Measurements from ENCODE around the gene PIGS. TPM values are rescaled to one million over a fixed set of nuclear protein-coding genes. Genes with fewer than 3 reads are reported as not detected.
A peak's percentile ranks its signal among the peaks of the same experiment; 100 is the strongest.

Gene PIGS
- total RNA-seq, 6 experiments from 2014 or later = 69.5 to 94.7 (median 78.0) TPM

DNA sequence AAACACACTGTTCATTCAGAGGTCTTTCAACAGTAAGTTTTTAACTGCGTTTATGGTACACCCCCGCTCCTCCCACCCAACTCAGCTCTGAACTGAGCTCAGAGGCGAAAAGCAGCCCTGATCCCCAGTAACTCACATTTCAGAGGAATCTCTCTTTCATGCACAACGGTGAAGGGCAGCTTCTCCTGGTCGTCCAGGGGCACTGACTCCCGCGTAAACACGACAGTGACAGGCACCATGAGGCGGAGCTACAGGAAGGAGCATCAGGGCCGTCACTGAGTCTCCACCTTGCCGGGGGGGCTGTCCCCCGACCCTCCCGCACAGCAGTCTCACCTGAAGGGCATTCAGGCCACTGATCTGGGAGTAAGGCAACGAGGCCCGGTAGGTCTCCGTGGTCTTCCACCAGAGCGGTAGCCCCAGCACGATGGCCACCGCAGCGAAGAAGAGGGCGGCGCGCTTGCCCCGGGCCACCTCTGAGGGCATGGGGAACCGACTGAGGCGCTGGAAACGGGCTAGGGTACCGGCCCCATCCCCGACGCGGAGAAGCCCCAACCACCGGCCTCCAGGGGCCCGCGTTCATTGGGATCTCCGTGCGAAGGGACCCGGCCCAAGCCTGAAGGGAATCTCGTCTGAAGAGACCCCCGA, 486 bp downstream of the PIGS start:
- Mint-ChIP-seq H3K9me3 (no peaks in the 10 kb centered on the region), H3K36me3 (ENCODE audit: low read depth) (peaks cover 10% of the 10 kb centered on the region), H3K27ac (peak overlapping the region; percentile 83), H3K27me3 (ENCODE audit: insufficient read depth) (peaks cover 1% of the 10 kb centered on the region; the same call in 1 of the 2 replicates), H3K4me1 (ENCODE audit: low read depth) (peaks cover 37% of the 10 kb centered on the region), H3K4me3 (peak overlapping the region; percentile 97)
- TF ChIP-seq, protein P1, sequence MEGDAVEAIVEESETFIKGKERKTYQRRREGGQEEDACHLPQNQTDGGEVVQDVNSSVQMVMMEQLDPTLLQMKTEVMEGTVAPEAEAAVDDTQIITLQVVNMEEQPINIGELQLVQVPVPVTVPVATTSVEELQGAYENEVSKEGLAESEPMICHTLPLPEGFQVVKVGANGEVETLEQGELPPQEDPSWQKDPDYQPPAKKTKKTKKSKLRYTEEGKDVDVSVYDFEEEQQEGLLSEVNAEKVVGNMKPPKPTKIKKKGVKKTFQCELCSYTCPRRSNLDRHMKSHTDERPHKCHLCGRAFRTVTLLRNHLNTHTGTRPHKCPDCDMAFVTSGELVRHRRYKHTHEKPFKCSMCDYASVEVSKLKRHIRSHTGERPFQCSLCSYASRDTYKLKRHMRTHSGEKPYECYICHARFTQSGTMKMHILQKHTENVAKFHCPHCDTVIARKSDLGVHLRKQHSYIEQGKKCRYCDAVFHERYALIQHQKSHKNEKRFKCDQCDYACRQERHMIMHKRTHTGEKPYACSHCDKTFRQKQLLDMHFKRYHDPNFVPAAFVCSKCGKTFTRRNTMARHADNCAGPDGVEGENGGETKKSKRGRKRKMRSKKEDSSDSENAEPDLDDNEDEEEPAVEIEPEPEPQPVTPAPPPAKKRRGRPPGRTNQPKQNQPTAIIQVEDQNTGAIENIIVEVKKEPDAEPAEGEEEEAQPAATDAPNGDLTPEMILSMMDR (IDR thresholded peaks at IDR 0.05) = no peak; the same call in 1 of the 2 replicates
- no peak for DNase-seq

- DNase-seq = no peak
- peaks cover 37% of the 10 kb centered on the region for H3K4me1 Mint-ChIP-seq (ENCODE audit: low read depth)
- H3K27me3 Mint-ChIP-seq (ENCODE audit: insufficient read depth) = peaks cover 1% of the 10 kb centered on the region; the same call in 1 of the 2 replicates
- TF ChIP-seq, protein P1 (IDR thresholded peaks at IDR 0.05) = no peak
- peaks cover 10% of the 10 kb centered on the region for H3K36me3 Mint-ChIP-seq (ENCODE audit: low read depth)
- H3K9me3 Mint-ChIP-seq = no peaks in the 10 kb centered on the region
- H3K4me3 Mint-ChIP-seq = peak overlapping the region; percentile 97; the same call in 1 of the 2 replicates
- H3K27ac Mint-ChIP-seq = no peak overlapping the region
Observed at GRCh38 chr17:28569446-28569845, 1.9 kb downstream of the PIGS start.

DNA sequence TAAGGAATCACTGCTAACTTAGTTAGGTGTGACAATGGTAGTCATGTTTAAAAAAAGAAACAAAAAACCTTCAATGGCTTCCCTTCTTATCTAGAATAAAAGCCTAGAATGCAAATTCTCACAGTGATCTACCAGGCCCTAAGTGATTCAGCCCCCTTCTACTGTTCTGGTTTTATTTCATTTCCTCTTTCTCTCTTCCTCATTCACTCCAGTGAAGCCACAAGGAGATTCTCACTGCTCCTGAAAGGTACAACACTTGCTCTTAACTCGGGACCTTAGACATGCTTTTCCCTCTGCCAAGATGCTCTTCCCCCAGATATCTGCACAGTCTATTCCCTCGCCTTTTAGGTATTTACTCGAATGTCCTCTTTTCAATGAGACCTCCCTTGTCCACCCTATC, 3.7 kb downstream of the PIGS start:
- no peak overlapping the region for H3K4me3 Mint-ChIP-seq
- H3K36me3 Mint-ChIP-seq (ENCODE audit: low read depth) = peaks cover 10% of the 10 kb centered on the region
- TF ChIP-seq, protein P1 (IDR thresholded peaks at IDR 0.05) = no peak
- 0 out of 2 replicates have a peak overlapping the region, but pooled peaks have one; percentile 14 for H3K27ac Mint-ChIP-seq
- no peak for DNase-seq
- H3K9me3 Mint-ChIP-seq = no peaks in the 10 kb centered on the region
- H3K4me1 Mint-ChIP-seq (ENCODE audit: low read depth) = peaks cover 43% of the 10 kb centered on the region
- peaks cover 1% of the 10 kb centered on the region; the same call in 1 of the 2 replicates for H3K27me3 Mint-ChIP-seq (ENCODE audit: insufficient read depth)

GRCh38 chr17:28563475-28563874, 7.8 kb downstream of the PIGS start:
- no peaks in the 10 kb centered on the region; the same call in 1 of the 2 replicates for H3K27me3 Mint-ChIP-seq (ENCODE audit: insufficient read depth)
- H3K4me1 Mint-ChIP-seq (ENCODE audit: low read depth) = peaks cover 18% of the 10 kb centered on the region
- H3K36me3 Mint-ChIP-seq (ENCODE audit: low read depth) = peaks cover 26% of the 10 kb centered on the region
- DNase-seq = peak; percentile 31
- no peak overlapping the region; the same call in 1 of the 2 replicates for H3K27ac Mint-ChIP-seq
- TF ChIP-seq, protein P1 (IDR thresholded peaks at IDR 0.05) = no peak
- H3K4me3 Mint-ChIP-seq = no peak overlapping the region
- H3K9me3 Mint-ChIP-seq = no peaks in the 10 kb centered on the region

DNA sequence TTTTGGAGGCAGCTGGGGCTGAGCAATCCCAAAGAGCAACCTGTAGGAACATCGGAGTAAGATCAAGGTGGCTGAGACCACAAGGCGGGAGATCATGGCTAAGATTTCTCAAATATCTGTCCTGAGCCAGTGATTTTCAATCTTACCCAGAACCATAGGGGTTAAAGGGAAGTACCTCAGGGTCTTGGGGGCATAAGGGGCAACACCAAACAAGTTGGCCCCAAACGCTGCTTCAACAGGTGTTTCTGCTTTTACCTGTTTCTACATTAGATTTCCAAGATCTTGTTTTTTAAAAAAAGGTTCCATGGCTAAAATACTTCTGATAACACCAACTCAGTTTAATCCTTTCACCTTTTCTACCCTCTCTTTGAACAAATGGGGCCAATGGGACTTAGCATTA, 16.3 kb downstream of the PIGS start:
- no peak overlapping the region for H3K4me3 Mint-ChIP-seq

More for the DNA sequence above, 16.3 kb downstream of the PIGS start:
- no peak for DNase-seq
- no peaks in the 10 kb centered on the region for H3K9me3 Mint-ChIP-seq
- H3K27ac Mint-ChIP-seq = no peak overlapping the region
- H3K4me1 Mint-ChIP-seq (ENCODE audit: low read depth) = peaks cover 21% of the 10 kb centered on the region
- TF ChIP-seq, protein P1 (IDR thresholded peaks at IDR 0.05) = no peak
- H3K36me3 Mint-ChIP-seq (ENCODE audit: low read depth) = peaks cover 26% of the 10 kb centered on the region
- H3K27me3 Mint-ChIP-seq (ENCODE audit: insufficient read depth) = no peaks in the 10 kb centered on the region; the same call in none of the 2 replicates

Measured in HFFc6 (cell line).